IPS-11a (cell line): ENCODE measurements around the gene STK17B.

Experiments
- H3K4me3 ChIP-seq: one replicate; pipeline ENCODE4 v1.5.1; 2013; ENCODE audit warnings: low read depth, low read length, control low read depth

The STK17B gene

DNA sequence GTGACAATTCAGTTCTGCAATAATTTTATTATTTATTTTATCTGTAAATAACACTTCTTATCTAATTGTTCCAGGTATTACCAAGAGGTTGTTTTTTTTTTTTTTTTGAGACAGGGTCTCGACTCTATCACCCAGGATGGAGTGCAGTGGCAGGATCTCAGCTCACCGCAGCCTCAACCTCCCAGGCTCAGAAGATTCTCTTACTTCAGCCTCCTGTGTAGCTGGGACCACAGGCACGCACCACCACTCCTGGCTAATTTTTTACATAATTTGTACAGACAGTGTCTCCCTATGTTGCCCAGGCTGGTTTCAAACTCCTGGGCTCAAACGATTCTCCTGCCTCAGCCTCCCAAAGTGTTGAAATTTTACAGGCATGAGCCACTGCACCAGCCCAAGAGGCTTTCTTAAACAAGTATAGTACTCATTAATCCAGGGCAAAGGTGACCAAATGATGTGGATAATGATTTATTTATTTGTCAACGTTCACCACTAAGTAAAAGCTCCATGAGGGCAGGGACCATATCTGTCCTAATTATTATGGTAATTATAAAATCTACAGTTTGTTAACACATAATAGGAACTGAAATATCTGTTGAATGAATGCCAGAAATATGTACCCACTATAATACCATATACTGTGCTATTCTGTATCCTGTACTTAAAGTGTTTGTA is 12.0 kb downstream of the STK17B start:
- no peak overlapping the region for H3K4me3 ChIP-seq

DNA sequence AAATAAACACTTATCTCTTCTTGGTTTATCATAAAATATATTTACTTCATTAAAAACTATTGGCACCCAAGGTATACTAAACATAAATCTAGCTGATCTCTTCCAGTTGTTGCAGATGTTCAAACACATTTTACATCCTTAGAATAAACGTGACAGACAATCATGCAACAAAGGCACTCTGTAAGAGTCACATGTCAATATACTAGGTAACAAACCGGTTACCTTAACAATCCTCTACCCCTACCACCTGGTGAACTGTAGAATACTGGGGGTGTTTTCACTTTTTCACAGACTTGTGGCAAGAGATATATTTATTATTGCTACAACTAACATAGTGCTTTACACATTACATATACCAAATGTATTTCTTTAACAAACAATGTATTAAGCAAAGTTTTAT is 15.8 kb downstream of the STK17B start:
- H3K4me3 ChIP-seq = no peak overlapping the region

DNA sequence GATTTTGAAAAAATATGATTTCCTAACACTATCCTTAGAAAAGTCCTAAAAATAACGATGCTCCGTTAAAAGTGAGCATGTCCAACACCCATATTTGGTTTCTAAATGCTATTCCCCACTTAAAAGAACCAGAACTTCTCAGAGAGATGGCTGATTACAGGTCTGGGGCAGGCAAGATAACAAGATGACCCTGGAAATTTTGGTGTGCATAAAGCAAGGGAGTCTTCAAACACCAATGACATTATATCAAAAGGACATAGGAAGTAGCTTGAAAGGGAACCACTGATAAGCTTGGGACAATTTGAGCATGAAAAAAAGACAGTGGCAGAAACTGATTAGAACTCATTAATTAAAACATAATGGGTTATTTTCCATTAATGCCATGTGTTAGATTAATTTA is 17.9 kb downstream of the STK17B start:
- no peak overlapping the region for H3K4me3 ChIP-seq

DNA sequence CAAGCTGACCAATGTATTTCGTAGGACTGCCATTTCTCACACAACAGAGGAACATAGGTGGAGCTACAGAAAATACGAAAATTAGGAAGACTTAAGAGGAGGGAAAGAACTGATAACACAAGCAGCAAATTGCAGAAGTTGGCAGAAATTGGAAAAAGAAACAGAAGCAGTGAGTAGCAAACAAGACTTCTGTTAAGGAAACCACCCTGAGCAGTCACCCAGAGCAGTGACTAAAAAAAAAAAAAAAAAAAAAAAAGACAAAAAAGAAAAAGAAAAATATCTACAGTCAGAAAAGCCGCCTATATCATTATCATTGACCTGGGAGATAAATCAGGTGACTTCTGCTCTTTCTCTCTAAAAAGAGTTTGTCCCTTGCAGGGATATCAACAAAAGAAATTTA is 21.4 kb downstream of the STK17B start:
- H3K4me3 ChIP-seq = no peak overlapping the region

DNA sequence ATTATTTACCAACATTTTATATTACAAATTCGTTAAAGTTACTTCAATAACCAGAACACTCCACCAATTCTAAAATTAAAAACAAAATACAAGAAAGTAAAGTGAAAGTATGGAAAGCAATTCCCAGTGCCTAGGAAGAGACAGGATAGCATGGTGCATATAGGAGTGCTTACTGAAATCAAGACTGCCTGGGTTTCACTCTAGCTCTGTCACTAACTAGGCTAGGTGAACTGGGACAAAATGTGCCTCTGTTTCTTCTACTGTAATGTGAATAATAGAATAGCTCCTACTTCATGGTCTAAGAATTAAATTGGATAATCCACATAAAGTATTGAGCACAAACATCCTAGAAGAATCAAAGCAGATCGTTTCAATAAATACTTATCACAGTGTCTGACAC is 22.6 kb downstream of the STK17B start:
- no peak overlapping the region for H3K4me3 ChIP-seq

DNA sequence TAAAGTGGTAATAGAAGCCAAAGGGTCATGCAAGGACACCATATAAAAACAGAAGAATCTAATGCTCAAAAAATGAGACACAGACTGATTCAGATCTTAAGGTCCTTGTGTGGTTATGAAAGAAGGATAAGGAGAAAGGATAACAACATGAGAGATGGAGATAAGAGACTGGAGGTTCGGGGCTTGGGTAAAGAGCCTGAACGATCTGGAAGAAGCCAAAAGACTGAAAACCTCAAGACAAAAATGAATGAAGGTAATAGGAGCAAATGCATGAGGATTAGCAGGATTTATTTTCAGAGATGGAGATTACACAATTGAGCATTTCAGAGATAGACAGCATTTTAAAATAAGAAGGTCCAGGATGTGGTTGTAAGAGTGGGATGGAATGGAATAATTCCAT is 26.1 kb downstream of the STK17B start:
- no peak overlapping the region for H3K4me3 ChIP-seq

DNA sequence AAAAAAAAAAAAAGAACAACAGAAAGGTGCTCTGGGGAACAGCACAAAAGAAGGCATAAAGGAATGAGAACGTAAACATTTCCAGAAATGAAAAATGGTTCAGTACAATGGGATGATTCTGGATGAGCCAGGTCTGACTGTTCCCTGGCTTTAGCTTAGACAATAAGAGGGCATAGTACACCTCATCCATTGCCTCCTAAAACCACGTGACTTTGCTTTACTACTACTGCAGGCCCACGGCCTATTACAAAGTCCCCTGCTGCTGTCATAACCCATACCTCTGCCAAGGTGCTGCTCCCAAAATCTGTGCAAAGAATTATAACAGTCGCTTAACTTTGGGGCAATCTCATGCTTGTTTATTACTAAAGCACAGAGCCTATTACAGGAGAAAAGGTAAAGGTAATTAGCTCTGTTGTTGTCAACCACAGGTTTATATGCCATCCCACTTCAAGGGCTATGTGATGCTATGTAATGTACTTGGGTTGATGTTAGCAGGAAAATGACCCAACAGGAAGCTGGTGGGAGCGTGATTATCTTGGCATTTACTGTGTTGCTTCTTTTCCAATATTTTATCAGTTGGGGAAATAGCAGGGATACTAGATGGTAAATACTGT is 26.8 kb downstream of the STK17B start:
- no peak overlapping the region for H3K4me3 ChIP-seq

DNA sequence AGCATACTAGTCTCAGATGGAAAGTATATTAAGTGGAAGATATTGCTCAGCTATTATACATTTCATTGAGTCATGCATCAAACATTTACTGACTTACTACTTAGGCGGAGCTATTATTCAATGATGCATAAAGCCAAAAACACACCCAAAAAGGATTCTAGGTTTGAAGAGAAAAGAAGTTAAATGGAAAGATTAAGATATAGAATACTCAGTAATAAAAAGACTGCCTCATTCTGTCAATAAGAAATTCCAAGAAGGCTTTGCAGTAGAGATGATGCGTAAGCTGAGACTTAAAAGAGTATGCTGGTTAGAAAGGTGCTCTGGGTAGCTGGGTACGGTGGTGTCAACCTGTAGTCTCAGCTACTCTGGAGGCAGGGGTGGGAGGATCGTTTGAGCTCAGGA is 27.6 kb downstream of the STK17B start:
- H3K4me3 ChIP-seq = no peak overlapping the region

DNA sequence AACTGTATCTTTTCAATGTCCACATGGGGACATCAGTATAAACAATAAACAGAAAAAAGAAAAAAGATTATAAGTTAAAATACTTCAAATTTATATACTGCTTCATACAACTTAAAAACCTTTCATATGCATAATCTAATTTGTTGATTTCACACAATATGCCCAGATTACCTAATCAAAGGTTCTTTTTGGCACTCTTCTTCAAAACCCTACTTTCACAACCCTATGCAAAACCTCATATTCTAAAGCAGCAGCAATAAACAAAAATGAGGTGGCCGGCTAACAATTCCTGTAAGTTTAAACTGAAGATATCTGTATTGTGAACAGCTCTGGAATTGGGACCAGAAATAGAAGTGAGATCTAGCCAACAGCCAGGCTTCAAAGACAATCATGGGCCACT is 28.6 kb downstream of the STK17B start:
- no peak overlapping the region for H3K4me3 ChIP-seq

DNA sequence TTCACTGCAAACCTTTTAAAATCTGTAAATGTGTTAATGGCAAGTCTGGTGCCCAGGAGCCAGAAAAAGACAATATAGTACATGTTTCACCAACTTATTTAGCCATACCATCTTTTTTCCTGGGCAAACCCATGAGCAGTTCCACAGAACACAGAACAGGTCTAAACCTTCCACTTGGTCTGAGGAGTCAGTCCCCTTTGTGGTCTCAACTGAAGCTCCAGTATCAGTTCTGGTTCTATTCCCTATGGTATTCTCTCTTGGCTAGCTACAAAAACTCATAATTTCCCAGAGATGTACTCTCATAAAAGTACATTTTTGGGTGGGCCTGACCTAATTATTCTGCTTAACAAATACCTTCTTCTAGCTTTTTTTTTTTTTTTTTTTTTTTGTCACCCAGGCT is 31.2 kb downstream of the STK17B start:
- no peak overlapping the region for H3K4me3 ChIP-seq

DNA sequence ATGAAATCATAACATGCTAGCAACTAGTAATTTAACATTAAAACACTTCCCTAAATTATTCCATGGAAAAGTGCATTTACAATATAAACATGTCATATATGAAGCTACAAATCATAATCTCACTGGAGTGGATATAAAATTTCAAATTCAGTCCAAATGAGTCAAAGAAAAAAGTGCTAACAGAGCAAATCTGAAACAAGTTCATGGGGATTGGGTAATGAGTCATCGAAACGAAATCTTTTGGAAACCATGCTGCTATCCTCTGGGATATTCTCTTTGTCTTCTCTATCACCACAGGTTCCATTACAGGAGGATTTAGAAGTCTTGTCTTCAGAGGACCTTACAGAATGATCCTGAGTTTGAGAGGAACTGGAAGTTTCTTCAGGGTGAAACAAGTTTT is 34.1 kb downstream of the STK17B start:
- H3K4me3 ChIP-seq = no peak overlapping the region

DNA sequence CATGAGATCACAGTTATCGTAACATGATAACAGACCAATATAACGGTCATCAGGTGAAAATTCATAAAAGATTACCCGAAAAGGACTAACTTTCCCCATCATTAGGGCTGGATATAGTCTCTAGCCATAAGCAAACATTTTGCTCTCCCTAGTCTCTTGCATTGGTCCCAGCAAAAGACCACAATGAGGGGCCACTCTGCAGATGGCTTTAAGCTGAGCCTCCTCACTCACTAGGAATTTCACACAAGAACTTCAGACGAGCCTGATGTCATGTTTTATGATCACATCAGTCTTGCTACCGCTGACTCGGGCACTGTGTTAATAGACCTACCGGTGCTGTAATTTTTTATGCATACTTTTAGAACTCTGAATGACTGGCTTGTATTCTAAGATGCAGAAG is 35.2 kb downstream of the STK17B start:
- H3K4me3 ChIP-seq = no peak overlapping the region

DNA sequence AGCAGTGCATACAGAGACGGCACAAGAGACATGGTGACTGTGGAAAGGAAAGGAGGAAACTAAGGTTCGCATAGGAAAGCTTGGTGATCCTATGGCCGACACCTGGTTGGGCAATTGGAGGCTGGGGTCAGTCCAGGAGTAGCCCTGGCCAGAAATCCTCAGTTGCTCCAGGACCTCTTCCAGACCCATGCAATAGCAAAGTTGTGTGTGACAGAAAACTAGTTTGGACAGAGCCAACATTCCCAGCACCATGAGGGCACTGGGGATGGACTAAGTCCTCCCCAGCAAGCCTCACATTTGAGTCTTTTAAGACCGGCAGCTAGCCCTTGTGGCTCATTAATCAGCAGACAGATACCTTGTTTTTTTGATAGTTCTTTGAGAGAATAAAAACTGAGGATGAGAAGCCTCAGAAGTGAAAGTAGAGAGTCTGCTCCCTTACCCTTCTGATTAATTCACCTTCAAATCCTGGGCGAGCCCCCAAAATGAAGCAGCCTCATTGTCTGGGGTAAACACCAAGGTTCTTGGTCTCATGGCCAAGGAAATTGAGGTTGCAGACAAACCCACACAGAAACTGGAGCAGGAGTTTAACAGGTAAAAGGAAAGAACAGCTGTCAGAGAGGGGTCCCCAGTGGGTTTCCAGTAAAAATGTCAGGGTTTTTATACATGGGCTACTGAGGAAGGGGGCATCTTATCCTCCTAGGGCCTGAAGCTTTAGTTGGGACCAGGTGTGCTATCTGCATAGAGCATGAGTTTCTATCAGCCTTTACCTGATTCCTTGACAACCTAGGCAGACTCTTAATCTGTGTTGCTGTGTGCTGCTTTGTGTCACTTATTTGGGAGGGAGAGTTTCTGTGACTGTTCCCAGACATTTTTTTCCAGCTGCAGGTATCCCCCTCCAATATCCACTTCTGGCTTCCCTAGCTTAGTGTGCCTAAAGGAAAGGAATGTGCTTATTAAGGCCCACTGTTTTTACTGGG is 39.1 kb downstream of the STK17B start:
- no peak overlapping the region for H3K4me3 ChIP-seq

DNA sequence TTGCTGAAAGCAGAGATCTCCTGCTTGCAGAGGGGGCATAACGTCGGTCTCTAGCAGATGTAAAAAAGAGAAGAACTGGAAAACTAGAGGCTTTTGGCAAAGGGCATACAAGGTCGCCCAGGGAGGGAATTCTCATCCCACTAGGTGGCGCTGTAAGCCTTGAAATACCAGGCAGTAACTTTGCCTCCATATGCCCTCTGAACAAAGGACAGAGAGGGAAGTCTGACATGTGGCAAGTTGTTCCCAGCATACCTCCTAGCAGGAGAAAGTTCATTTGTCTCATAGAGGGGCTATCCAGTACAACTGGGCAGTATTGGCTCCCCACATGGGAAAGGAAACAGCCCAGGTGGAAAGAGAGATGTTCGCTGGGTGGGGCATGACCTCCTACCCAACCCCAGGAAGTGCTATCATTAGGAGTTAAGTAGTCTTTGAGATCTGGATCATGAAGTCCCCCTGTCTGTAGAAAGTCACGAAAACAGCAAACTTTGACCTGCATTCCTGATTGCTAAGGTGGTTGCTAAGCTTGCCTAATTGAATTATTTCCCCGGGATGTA is 39.9 kb downstream of the STK17B start:
- H3K4me3 ChIP-seq = no peak overlapping the region

DNA sequence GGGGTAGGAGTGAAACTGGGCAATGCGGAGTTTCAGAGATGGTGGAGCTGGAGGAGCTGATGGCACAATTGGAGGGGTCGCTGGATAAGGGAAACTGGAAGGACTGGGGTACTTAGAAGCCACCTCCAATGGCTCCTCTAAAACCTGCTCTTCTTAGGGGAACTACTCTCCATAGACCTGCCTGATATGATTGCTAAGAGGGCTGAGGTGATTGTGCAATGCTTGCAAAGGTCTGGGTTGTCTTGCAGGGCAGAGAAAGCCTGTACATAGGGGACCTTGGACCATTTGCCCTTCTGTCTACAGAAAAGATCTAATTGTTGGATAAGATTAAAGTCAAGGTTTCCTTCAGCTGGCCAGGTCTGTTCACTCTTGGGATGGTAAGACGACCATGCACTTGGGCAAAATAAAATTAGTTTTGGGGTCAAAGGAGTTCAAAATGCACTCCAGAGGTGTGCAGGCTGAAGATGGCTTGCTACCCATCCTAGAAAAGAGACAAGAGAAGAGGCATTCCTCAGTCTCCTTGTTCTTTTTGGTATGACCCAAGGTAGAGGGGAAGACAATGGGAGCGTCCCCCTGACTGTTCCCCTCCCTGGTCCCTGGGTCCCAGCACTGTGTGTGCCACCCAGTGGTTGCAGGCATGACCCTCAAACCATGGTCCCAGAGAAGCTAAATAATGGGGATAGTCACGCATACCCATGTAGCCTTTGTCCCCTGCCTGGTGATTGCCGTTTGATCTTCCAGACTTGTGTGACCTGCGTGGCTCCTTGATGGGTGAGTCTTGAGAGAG is 41.1 kb downstream of the STK17B start:
- no peak overlapping the region for H3K4me3 ChIP-seq

DNA sequence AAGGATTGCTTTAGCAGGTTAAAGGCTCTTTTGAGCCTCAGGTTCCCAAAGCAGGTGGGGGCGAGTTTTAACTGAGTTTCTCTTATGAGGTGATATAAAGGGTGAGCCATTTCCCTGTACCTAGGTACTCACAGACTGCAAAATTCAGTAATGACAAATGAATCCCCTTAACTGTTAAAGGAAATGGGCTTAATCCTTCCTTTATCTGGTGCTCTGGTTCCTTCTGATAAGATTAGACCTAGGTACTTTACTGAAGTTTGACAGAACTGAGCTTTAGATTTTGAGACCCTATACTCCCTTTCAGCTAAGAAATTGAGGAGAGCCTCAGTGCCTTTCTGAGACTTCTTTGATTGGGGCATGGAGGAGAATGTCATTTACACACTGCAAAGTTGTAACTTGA is 42.6 kb downstream of the STK17B start:
- H3K4me3 ChIP-seq = no peak overlapping the region

DNA sequence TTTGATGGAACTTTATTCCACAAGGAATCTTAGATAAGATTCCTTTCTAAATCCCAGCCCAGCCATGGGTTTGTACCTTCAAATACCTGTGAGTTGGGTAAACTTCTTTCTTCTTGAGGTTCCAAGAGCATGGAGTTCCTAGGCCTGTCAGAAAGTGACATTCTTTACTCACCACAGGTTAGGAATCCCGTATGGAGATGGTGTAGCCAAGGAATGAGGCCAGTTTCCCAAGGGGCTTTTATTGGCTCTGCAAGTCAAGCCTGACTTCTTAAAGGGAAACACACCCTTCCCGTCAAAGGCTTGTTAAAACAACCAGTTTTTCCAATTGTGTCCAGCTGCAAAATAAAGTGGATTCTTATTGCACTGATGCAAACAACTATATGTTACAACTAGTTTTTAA is 45.8 kb downstream of the STK17B start:
- no peak overlapping the region for H3K4me3 ChIP-seq

DNA sequence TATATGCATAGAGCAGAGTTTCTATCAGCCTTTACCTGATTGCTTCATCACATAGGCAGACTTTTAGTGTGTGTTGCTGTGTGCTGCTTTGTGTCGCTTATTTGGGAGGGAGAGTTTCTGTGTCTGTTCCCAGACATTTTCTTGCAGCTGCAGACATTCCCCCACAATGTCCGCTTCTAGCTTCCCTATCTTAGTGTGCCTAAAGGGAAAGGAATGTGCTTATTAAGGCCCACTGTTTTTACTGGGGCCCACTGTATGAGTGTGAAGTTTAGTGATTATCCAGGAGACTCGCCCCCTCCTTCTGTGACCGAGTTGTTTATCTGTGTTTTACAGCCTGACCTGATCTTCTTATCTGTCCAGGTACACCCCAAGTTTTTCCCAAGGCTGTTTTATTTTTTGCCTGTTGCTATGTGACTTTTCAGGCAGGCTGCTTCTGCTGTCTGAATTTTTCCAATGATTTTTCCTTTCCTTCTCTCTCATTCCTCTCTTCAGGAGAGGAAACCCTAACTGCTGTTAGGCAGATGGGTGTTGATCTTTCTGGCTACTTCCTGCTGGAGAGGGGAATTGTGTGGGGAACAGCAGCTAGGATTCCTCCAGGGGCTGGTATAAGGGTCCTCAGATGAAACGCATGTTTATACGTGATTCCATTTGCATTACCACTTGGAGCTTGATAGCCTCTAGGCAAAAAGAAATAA is 47.6 kb downstream of the STK17B start:
- no peak overlapping the region for H3K4me3 ChIP-seq

DNA sequence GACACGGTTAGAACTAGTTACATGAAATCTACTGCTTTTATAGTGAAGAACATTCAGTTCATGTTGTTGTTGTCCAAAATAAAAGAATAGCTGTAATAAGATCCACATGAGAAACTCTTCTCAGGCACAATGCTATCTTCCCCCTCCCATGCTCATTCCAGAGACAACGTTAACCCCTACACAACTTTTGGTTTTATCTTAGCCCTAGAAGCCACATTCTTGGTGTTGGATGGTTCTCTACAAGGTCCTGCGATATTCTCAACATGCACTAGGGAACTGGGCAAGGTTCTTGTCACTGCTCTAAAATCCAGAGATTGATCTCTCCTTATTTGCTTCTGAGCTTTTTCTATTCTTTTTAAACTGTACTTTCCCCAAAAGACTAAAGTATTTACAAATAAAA is 51.5 kb downstream of the STK17B start:
- H3K4me3 ChIP-seq = no peak overlapping the region

DNA sequence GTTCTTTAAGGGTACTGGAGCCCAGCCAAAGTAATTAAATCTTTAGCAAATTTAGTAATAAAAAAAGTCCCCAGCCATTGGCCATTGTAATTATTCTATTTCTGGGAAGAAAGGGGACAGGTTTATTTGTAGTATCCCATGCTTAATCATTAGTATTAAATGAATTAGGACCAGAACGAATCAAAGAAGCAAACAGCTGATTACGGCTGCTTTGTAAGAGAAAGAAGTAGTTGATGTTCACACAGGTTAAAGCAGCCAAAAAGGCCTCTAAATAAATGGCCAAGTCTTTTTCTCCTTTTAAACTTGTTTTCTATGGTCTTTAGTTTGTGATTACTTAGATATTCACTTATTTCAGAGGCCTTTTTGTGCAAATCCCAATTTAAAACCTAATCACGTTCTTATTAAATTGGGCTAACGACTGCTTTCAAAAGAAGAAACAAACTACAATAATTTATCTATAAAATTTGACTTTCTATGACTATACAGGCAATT is 54.1 kb downstream of the STK17B start:
- no peak overlapping the region for H3K4me3 ChIP-seq
